ENCODE results near the gene ALDH16A1. TPM values are rescaled to one million over a fixed set of nuclear protein-coding genes. Genes with fewer than 3 reads are reported as not detected.

ALDH16A1 gene
- total RNA-seq, 1 experiment from 2014 or later, result 11.0 TPM

DNA sequence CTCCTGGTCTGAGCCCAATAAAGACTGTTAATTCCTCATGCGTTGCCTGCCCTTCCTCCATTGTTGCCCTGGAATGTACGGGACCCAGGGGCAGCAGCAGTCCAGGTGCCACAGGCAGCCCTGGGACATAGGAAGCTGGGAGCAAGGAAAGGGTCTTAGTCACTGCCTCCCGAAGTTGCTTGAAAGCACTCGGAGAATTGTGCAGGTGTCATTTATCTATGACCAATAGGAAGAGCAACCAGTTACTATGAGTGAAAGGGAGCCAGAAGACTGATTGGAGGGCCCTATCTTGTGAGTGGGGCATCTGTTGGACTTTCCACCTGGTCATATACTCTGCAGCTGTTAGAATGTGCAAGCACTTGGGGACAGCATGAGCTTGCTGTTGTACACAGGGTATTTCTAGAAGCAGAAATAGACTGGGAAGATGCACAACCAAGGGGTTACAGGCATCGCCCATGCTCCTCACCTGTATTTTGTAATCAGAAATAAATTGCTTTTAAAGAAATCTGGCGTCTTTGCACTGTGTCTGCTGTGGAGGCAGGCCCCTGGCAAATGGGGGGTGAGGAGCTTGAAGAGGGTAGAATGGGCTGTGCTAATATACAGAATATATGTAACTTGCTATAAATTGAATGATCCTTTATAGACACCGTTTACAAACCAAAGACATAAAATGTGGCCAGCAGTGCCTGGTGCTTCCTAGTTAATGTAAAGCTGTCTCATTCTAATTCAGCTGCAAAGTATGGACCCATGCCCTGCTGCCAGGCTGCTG is 39.0 kb downstream of the ALDH16A1 start:
- peaks cover 61% of the 10 kb centered on the region for H3K36me3 ChIP-seq
- no peak overlapping the region for H3K4me3 ChIP-seq
- H3K4me1 ChIP-seq, result peaks cover 8% of the 10 kb centered on the region; the same call in 1 of the 2 replicates
- no peaks in the 10 kb centered on the region for H3K27me3 ChIP-seq
- no peak overlapping the region for H3K27ac ChIP-seq
- no peaks in the 10 kb centered on the region for H3K9me3 ChIP-seq (replicated peaks)
- peak in 1 of 2 experiments; percentile 19 for DNase-seq

- no peak overlapping the region for H3K4me3 ChIP-seq
- peaks cover 64% of the 10 kb centered on the region for H3K36me3 ChIP-seq
- no peaks in the 10 kb centered on the region for H3K27me3 ChIP-seq
- DNase-seq, result peak in 1 of 2 experiments; percentile 57
- peaks cover 9% of the 10 kb centered on the region for H3K4me1 ChIP-seq
- H3K27ac ChIP-seq, result peak overlapping the region; percentile 6; the same call in 1 of the 2 replicates
- no peaks in the 10 kb centered on the region for H3K9me3 ChIP-seq (replicated peaks)
Observed at GRCh38 chr19:49492573-49493405, 39.8 kb downstream of the ALDH16A1 start.

- Histone ChIP-seq H3K27ac (peak overlapping the region; percentile 75), H3K4me3 (peak overlapping the region; percentile 81), H3K4me1 (peaks cover 7% of the 10 kb centered on the region; the same call in 1 of the 2 replicates), H3K36me3 (peaks cover 42% of the 10 kb centered on the region), H3K27me3 (no peaks in the 10 kb centered on the region), H3K9me3 (replicated peaks) (no peaks in the 10 kb centered on the region)
- no peak for DNase-seq
Observed at GRCh38 chr19:49496574-49497008, 43.6 kb downstream of the ALDH16A1 start.

DNA sequence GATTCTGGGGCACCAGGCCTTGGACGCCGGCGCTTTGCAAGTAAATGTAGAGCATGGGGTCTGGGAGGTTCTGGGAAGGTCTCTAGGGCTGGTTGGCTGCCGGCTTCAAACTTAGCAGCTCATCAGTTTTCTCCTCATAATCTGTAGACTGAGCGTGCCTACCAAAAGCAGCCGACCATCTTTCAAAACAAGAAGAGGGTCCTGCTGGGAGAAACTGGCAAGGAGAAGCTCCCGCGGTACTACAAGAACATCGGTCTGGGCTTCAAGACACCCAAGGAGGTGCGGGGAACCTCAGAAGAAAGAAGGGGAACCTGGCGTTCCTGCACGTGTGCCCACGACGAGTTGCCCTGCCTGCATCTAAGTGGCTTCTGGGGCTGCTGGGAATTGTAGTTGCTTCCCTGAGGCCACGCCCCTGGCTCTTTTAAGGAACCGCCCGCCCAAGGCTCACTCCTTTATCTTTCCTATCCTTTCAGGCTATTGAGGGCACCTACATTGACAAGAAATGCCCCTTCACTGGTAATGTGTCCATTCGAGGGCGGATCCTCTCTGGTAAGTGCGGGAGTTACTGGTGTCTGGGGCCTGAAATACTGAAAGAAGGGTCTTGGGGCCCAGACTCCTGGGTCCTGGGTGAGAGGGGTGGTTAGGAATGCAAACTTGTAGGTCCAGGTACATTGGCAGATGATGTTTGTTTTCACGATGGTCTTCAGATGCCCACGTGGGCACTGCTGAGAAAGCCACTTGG is 44.2 kb downstream of the ALDH16A1 start:
- peaks cover 36% of the 10 kb centered on the region for H3K36me3 ChIP-seq

DNA sequence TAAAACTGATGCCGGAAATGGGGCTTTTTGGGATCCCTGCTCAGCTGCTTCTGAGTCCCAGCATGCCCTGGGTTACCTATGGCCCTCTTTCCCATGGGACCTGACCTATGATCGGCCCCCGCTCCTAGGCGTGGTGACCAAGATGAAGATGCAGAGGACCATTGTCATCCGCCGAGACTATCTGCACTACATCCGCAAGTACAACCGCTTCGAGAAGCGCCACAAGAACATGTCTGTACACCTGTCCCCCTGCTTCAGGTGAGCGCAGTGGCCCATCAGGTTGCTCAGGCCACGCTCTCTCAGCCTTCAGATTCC is 44.7 kb downstream of the ALDH16A1 start:
- H3K36me3 ChIP-seq, result peaks cover 30% of the 10 kb centered on the region
- no peak for DNase-seq
- peaks cover 7% of the 10 kb centered on the region; the same call in 1 of the 2 replicates for H3K4me1 ChIP-seq
- peak overlapping the region; percentile 81 for H3K4me3 ChIP-seq
- H3K27me3 ChIP-seq, result no peaks in the 10 kb centered on the region
- H3K9me3 ChIP-seq (replicated peaks), result no peaks in the 10 kb centered on the region
- H3K27ac ChIP-seq, result no peak overlapping the region

More for the DNA sequence above, 44.2 kb downstream of the ALDH16A1 start:
- H3K4me1 ChIP-seq, result peaks cover 7% of the 10 kb centered on the region; the same call in 1 of the 2 replicates
- peak in 1 of 2 experiments; percentile 54 for DNase-seq
- peak overlapping the region; percentile 81 for H3K4me3 ChIP-seq
- H3K27me3 ChIP-seq, result no peaks in the 10 kb centered on the region
- no peaks in the 10 kb centered on the region for H3K9me3 ChIP-seq (replicated peaks)
- H3K27ac ChIP-seq, result peak overlapping the region; percentile 75; the same call in 1 of the 2 replicates

- Histone ChIP-seq H3K27me3 (no peaks in the 10 kb centered on the region), H3K9me3 (replicated peaks) (no peaks in the 10 kb centered on the region), H3K27ac (no peak overlapping the region), H3K4me3 (no peak overlapping the region), H3K36me3 (peaks cover 23% of the 10 kb centered on the region), H3K4me1 (peaks cover 9% of the 10 kb centered on the region)
- DNase-seq, result no peak
Observed at GRCh38 chr19:49498475-49498874, 45.5 kb downstream of the ALDH16A1 start.

DNA sequence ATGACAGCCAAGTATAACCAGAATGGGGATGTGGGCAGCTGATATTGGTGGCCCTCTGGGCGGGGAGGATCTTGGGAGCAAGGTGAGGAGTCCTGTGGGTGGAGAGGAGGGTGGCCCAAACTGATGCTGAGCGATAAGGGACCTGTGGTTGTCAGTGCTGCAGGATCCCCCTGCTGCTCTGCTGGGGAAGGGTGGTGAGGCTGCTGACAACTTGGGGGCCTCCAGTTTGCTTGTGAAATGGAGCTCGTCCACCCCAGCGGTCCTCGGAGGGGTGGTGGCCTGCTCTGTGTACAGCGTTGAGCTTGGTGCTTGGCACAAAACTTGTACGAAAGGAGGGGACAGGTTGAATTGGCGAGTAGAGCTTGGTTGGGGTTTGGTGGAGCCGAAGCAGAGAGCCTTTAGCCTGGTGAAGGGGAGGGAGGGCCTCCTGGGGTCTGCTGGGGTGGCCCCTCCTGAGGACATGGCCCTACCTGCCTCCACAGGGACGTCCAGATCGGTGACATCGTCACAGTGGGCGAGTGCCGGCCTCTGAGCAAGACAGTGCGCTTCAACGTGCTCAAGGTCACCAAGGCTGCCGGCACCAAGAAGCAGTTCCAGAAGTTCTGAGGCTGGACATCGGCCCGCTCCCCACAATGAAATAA is 46.1 kb downstream of the ALDH16A1 start:
- no peaks in the 10 kb centered on the region for H3K27me3 ChIP-seq
- H3K4me3 ChIP-seq, result no peak overlapping the region
- H3K9me3 ChIP-seq (replicated peaks), result no peaks in the 10 kb centered on the region
- peaks cover 22% of the 10 kb centered on the region for H3K36me3 ChIP-seq
- peaks cover 14% of the 10 kb centered on the region for H3K4me1 ChIP-seq
- DNase-seq, result no peak
- H3K27ac ChIP-seq, result no peak overlapping the region

- Histone ChIP-seq H3K36me3 (peaks cover 13% of the 10 kb centered on the region), H3K9me3 (replicated peaks) (no peaks in the 10 kb centered on the region), H3K4me3 (no peak overlapping the region), H3K27me3 (no peaks in the 10 kb centered on the region), H3K27ac (0 out of 2 replicates have a peak overlapping the region, but pooled peaks have one; percentile 4), H3K4me1 (peaks cover 11% of the 10 kb centered on the region)
- DNase-seq, result peak; percentile 89 to 94
Observed at GRCh38 chr19:49502866-49503581, 50.0 kb downstream of the ALDH16A1 start.

DNA sequence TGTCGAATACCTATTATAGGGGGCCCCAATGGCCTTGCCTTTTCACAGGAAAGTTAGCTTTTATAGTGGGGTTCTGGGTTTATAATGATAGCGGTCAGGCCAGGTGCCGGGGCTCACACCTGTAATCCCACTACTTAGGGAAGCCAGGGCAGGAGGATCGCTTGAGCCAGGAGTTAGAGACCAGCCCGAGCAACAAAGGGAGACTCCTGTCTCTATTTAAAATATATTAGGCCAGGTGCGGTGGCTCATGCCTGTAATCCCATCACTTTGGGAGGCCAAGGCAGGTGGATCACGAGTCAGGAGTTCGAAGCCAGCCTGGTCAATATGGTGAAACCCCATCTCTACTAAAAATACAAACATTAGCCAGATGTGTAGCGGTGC is 50.5 kb downstream of the ALDH16A1 start:
- Histone ChIP-seq H3K27ac (0 out of 2 replicates have a peak overlapping the region, but pooled peaks have one; percentile 4), H3K36me3 (peaks cover 8% of the 10 kb centered on the region), H3K4me1 (peaks cover 6% of the 10 kb centered on the region), H3K27me3 (no peaks in the 10 kb centered on the region), H3K9me3 (replicated peaks) (no peaks in the 10 kb centered on the region), H3K4me3 (no peak overlapping the region)
- DNase-seq, result no peak

GRCh38 chr19:49506575-49507105 is 53.6 kb downstream of the ALDH16A1 start:
- H3K27ac ChIP-seq, result no peak overlapping the region

DNA sequence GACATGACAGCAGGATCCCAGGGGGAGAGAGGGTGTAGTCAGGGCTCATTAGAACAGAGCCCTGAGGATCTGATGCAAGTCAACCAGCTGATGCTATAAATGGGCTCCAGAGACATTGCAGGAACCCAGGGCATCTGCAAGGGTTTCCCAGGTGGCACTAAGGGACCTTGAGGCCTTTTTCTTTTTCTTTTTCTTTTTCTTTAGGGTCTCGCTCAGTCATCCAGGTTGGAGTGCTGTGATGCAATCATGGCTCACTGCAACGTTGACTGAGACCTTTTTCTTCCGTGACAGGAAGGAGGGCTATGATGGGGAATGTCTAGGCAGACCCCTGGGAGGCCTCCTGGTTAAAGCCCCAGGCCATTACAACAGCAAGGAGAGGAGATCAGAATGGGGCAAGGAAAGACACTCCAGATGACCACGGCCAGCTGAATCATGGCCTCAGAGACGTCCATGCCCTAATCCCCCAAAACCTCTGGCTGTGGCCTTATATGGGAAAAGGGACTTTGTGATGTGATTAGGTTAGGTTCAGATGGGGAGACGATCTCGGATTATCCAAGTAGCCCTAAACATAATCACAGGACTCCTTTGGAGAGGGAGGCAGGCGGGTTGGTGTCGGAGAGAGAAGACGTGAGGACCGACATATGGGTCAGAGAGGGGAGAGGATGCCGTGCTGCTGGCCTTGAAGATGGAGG is 54.9 kb downstream of the ALDH16A1 start:
- peak in 1 of 2 experiments; percentile 23 for DNase-seq
- no peaks in the 10 kb centered on the region for H3K27me3 ChIP-seq
- peaks cover 6% of the 10 kb centered on the region for H3K4me1 ChIP-seq
- H3K36me3 ChIP-seq, result no peaks in the 10 kb centered on the region
- no peak overlapping the region for H3K27ac ChIP-seq
- H3K4me3 ChIP-seq, result no peak overlapping the region
- H3K9me3 ChIP-seq (replicated peaks), result no peaks in the 10 kb centered on the region

More at GRCh38 chr19:49506575-49507105, 53.6 kb downstream of the ALDH16A1 start:
- H3K27me3 ChIP-seq, result no peaks in the 10 kb centered on the region
- H3K4me1 ChIP-seq, result peaks cover 6% of the 10 kb centered on the region
- peak; percentile 78 to 87 for DNase-seq
- H3K4me3 ChIP-seq, result no peak overlapping the region
- no peaks in the 10 kb centered on the region for H3K36me3 ChIP-seq
- H3K9me3 ChIP-seq (replicated peaks), result no peaks in the 10 kb centered on the region

DNA sequence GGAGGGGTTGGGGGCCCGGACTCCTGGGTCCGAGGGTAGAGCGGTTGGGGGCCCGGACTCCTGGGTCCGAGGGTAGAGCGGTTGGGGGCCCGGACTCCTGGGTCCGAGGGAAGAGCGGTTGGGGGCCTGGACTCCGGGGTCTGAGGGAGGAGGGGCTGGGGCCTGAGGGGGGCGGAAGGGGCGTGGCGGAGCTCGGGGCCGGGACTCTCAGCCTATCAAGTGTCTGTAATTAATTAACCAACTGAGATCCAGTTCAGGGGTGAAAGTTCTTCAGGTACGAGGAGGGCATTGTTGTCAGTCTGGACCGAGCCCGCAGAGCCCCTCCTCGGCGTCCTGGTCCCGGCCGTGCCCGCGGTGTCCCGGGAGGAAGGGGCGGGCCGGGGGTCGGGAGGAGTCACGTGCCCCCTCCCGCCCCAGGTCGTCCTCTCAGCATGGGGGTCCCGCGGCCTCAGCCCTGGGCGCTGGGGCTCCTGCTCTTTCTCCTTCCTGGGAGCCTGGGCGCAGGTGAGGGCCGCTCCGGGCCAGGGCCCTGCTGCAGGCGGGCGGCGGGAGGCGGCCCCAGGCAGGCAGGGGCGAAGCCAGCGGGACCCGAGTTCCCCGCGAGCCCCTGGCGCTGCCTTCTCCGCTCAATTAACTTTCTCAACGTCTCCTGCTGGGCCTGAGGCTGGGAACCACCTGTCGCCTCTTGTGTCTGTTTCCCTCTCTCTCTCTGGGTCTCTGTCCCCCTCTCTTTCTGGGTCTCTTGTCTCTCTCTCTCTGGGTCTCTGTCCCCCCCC is 60.1 kb downstream of the ALDH16A1 start:
- no peaks in the 10 kb centered on the region for H3K4me1 ChIP-seq
- H3K36me3 ChIP-seq, result no peaks in the 10 kb centered on the region
- H3K9me3 ChIP-seq (replicated peaks), result no peaks in the 10 kb centered on the region
- H3K27ac ChIP-seq, result peak overlapping the region; percentile 83
- no peaks in the 10 kb centered on the region for H3K27me3 ChIP-seq
- peak; percentile 71 to 80 for DNase-seq
- peak overlapping the region; percentile 89 for H3K4me3 ChIP-seq

All from SJCRH30 (cell line).